Keratinocyte (primary cell): Measurements from ENCODE around the gene PSMC4. TPM values are rescaled to one million over a fixed set of nuclear protein-coding genes. Genes with fewer than 3 reads are reported as not detected.

Experiments
- DNase-seq: peaks from one replicate; pipeline ENCODE4 v3.0.0-alpha.2; 2011; ENCODE audit warnings: low read depth, missing footprints, low spot score
- FAIRE-seq: peaks from 2 replicates; lab custom pipeline; 2011; peaks lifted over from hg19 to GRCh38; lab: Jason Lieb, UNC
- H2AFZ ChIP-seq: 2 replicates; pipeline ENCODE4 v1.6.0; 2012; ENCODE audit warnings: low read length, control low read depth, inconsistent platforms; ENCODE audit not compliant: control insufficient read depth
- H3K27ac ChIP-seq: 2 replicates; pipeline ENCODE4 v1.5.1; 2011; ENCODE audit warnings: low read length; ENCODE audit not compliant: control insufficient read depth, insufficient read depth
- H3K27me3 ChIP-seq: 3 replicates; pipeline ENCODE4 v1.6.0; 2011; ENCODE audit warnings: low read length; ENCODE audit not compliant: control insufficient read depth, insufficient read depth; ENCODE audit errors: extremely low read depth
- H3K36me3 ChIP-seq, 2 experiments: 2 replicates in 1 of 2; 3 replicates in 1 of 2; pipeline ENCODE4 v1.5.1; 2011; ENCODE audit warnings: low read length in 2 of 2, mild to moderate bottlenecking in 1 of 2; ENCODE audit not compliant: control insufficient read depth in 2 of 2, insufficient read depth in 2 of 2; ENCODE audit errors: extremely low read depth in 1 of 2
- H3K4me1 ChIP-seq: 3 replicates; pipeline ENCODE4 v1.5.1; 2011; ENCODE audit warnings: low read length; ENCODE audit not compliant: control insufficient read depth, insufficient read depth; ENCODE audit errors: extremely low read depth
- H3K4me2 ChIP-seq: 3 replicates; pipeline ENCODE4 v1.6.0; 2011; ENCODE audit warnings: low read depth, low read length; ENCODE audit not compliant: control insufficient read depth, insufficient read depth; ENCODE audit errors: extremely low read depth
- H3K4me3 ChIP-seq, 3 experiments: fragments of 200-600 bp in 1 of 3; sonication (generic) in 1 of 3; 2 replicates in 2 of 3; 3 replicates in 1 of 3; pipeline ENCODE4 v1.5.1; 2011 to 2016; ENCODE audit warnings: low read length in 3 of 3, mild to moderate bottlenecking in 3 of 3, control low read depth in 2 of 3, inconsistent platforms in 1 of 3, low read depth in 1 of 3, mixed read lengths in 1 of 3, mixed run types in 1 of 3, moderate library complexity in 1 of 3; ENCODE audit not compliant: control insufficient read depth in 2 of 3, insufficient read depth in 2 of 3; ENCODE audit errors: extremely low read depth in 1 of 3
- H3K79me2 ChIP-seq: 2 replicates; pipeline ENCODE4 v1.6.0; 2012; ENCODE audit warnings: low read length; ENCODE audit not compliant: control insufficient read depth, insufficient read depth
- H3K9ac ChIP-seq: 3 replicates; pipeline ENCODE4 v1.6.0; 2011; ENCODE audit warnings: low read length; ENCODE audit not compliant: control insufficient read depth, insufficient read depth; ENCODE audit errors: extremely low read depth
- H3K9me1 ChIP-seq: 3 replicates; pipeline ENCODE4 v1.6.0; 2011; ENCODE audit warnings: low read length; ENCODE audit not compliant: control insufficient read depth, insufficient read depth; ENCODE audit errors: extremely low read depth
- H3K9me3 ChIP-seq: 2 replicates; pipeline ENCODE4 v1.5.1; 2012; ENCODE audit warnings: low read depth, low read length; ENCODE audit not compliant: control insufficient read depth
- H4K20me1 ChIP-seq: 3 replicates; pipeline ENCODE4 v1.6.0; 2011; ENCODE audit warnings: low read length; ENCODE audit not compliant: control insufficient read depth, insufficient read depth; ENCODE audit errors: extremely low read depth
- EZH2 ChIP-seq: IDR thresholded peaks from one replicate; pipeline ENCODE4 v1.6.1; 2012; ENCODE audit warnings: inconsistent platforms, mild to moderate bottlenecking, low read length, moderate library complexity
- dilution Hi-C: fragments of 300-500 bp; cut with MboI; formaldehyde crosslinking; loops from one replicate; pipeline ENCODE4 v1.7.0; 2020; ENCODE audit warnings: low sequenced_read_pairs; ENCODE audit not compliant: extremely low pct_ligation_motif_present
- polyA plus RNA-seq, 5 experiments: library from polyadenylated mRNA; depleted of rRNA in 3 of 5; stranded (reverse) in 3 of 5; stranded (forward) in 1 of 5; unstranded in 1 of 5; fragments of >200 nt; gene quantifications; 1 replicate in 1 of 5; 2 replicates in 3 of 5; 3 replicates in 1 of 5; pipeline versions ENCODE4 v1.2.1 to v1.2.3, GENCODE V29; 2011 to 2012; ENCODE audit warnings: missing spikeins in 2 of 5, low read depth in 1 of 5, low replicate concordance in 1 of 5
- TF ChIP-seq, protein P1 (sequence below), 3 experiments: IDR thresholded peaks in 1 of 3; conservative IDR thresholded peaks in 1 of 3; optimal IDR thresholded peaks in 1 of 3; 2 replicates in 2 of 3; 3 replicates in 1 of 3; pipeline versions ENCODE3 to v1.5.1; 2011; ENCODE audit warnings: low read length in 3 of 3, mild to moderate bottlenecking in 3 of 3, moderate library complexity in 2 of 3, control low read depth in 1 of 3, inconsistent platforms in 1 of 3; ENCODE audit not compliant: insufficient read depth in 2 of 3; ENCODE audit errors: extremely low read depth in 1 of 3

The PSMC4 gene
- polyA plus RNA-seq, 1 donor (not counting 4 experiments of a cell fraction or from before 2014, with no cell fraction given), result 74.1 TPM

- no peak overlapping the region for H3K27ac ChIP-seq
- FAIRE-seq (no peak), DNase-seq (no peak)
These were observed 27.4 kb upstream of the PSMC4 start for GRCh38 chr19:39943586-39943985.

DNA sequence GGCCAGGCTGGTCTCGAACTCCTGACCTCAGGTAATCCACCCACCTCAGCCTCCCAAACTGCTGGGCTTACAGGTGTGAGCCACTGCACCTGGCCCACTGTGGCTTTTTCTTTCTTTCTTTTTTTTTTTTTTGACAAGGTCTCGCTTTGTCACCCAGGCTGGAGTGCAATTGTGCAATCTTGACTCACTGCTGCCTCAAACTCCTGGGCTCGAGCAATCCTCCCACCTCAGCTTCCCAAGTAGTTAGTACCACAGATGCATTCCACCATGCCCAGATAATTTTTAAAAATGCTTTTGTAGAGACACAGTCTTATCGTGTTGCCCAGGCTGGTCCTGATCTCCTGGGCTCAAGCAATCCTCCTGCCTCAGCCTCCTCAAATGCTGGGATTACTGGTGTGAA is 24.4 kb upstream of the PSMC4 start:
- Histone ChIP-seq H3K9ac (no peak overlapping the region), H3K4me2 (no peak overlapping the region), H3K27me3 (no peaks in the 10 kb centered on the region), H3K79me2 (no peaks in the 10 kb centered on the region), H4K20me1 (no peaks in the 10 kb centered on the region), H3K9me3 (no peaks in the 10 kb centered on the region), H3K4me3 (no peak overlapping the region), H3K9me1 (no peaks in the 10 kb centered on the region), H3K36me3 (no peaks in the 10 kb centered on the region), H3K27ac (no peak overlapping the region), H2AFZ (no peak overlapping the region), H3K4me1 (peaks cover 9% of the 10 kb centered on the region)
- DNase-seq (no peak), FAIRE-seq (no peak)
- TF ChIP-seq EZH2, result no peak
- TF ChIP-seq, protein P1, sequence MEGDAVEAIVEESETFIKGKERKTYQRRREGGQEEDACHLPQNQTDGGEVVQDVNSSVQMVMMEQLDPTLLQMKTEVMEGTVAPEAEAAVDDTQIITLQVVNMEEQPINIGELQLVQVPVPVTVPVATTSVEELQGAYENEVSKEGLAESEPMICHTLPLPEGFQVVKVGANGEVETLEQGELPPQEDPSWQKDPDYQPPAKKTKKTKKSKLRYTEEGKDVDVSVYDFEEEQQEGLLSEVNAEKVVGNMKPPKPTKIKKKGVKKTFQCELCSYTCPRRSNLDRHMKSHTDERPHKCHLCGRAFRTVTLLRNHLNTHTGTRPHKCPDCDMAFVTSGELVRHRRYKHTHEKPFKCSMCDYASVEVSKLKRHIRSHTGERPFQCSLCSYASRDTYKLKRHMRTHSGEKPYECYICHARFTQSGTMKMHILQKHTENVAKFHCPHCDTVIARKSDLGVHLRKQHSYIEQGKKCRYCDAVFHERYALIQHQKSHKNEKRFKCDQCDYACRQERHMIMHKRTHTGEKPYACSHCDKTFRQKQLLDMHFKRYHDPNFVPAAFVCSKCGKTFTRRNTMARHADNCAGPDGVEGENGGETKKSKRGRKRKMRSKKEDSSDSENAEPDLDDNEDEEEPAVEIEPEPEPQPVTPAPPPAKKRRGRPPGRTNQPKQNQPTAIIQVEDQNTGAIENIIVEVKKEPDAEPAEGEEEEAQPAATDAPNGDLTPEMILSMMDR (optimal IDR thresholded peaks at IDR 0.05 in 1 of 3, IDR thresholded peaks at IDR 0.05 in 1 of 3, conservative IDR thresholded peaks at IDR 0.05 in 1 of 3; ENCODE audit: extremely low read depth in 1 of 3, insufficient read depth in 2 of 3, low read length in 3 of 3), result no peak
- dilution Hi-C loops, result no loop called here

More at GRCh38 chr19:39943586-39943985, 27.4 kb upstream of the PSMC4 start:
- H3K4me3 ChIP-seq, result no peak overlapping the region
- H3K79me2 ChIP-seq, result no peaks in the 10 kb centered on the region
- no peaks in the 10 kb centered on the region for H3K9me3 ChIP-seq
- no peaks in the 10 kb centered on the region for H3K36me3 ChIP-seq
- H3K4me1 ChIP-seq, result peaks cover 10% of the 10 kb centered on the region
- no peaks in the 10 kb centered on the region for H3K27me3 ChIP-seq
- no peak overlapping the region for H2AFZ ChIP-seq
- H3K9me1 ChIP-seq, result no peaks in the 10 kb centered on the region
- no peak overlapping the region for H3K4me2 ChIP-seq
- TF ChIP-seq, protein P1 (optimal IDR thresholded peaks at IDR 0.05 in 1 of 3, IDR thresholded peaks at IDR 0.05 in 1 of 3, conservative IDR thresholded peaks at IDR 0.05 in 1 of 3; ENCODE audit: extremely low read depth in 1 of 3, insufficient read depth in 2 of 3, low read length in 3 of 3), result no peak
- no peak for TF ChIP-seq EZH2
- dilution Hi-C loops, result no loop called here
- no peaks in the 10 kb centered on the region for H4K20me1 ChIP-seq
- no peak overlapping the region for H3K9ac ChIP-seq
